ENCODE results near the gene C16orf95. TPM values are rescaled to one million over a fixed set of nuclear protein-coding genes. Genes with fewer than 3 reads are reported as not detected.

Gene C16orf95
- total RNA-seq, 2 experiments from 2014 or later = 9.9 to 11.4 TPM

- H3K9me3 Mint-ChIP-seq = no peaks in the 10 kb centered on the region
- H3K36me3 Mint-ChIP-seq = peaks cover 8% of the 10 kb centered on the region
- DNase-seq = no peak
- no peaks in the 10 kb centered on the region for H3K27me3 Mint-ChIP-seq
- H3K27ac Mint-ChIP-seq = no peak overlapping the region
- no peak overlapping the region for H3K4me3 Mint-ChIP-seq
- H3K4me1 Mint-ChIP-seq = peaks cover 4% of the 10 kb centered on the region
Measured at GRCh38 chr16:87329436-87330256, 12.5 kb upstream of the C16orf95 start.

GRCh38 chr16:87328846-87329245 is 11.7 kb upstream of the C16orf95 start:
- H3K4me3 Mint-ChIP-seq = no peak overlapping the region
- DNase-seq = no peak
- no peaks in the 10 kb centered on the region for H3K27me3 Mint-ChIP-seq
- H3K9me3 Mint-ChIP-seq = no peaks in the 10 kb centered on the region
- no peak overlapping the region for H3K27ac Mint-ChIP-seq
- peaks cover 7% of the 10 kb centered on the region for H3K4me1 Mint-ChIP-seq
- peaks cover 4% of the 10 kb centered on the region for H3K36me3 Mint-ChIP-seq

- no peak overlapping the region for H3K4me3 Mint-ChIP-seq
- peaks cover 4% of the 10 kb centered on the region for H3K36me3 Mint-ChIP-seq
- H3K27me3 Mint-ChIP-seq = no peaks in the 10 kb centered on the region
- DNase-seq = no peak
- H3K4me1 Mint-ChIP-seq = peaks cover 7% of the 10 kb centered on the region
- H3K27ac Mint-ChIP-seq = no peak overlapping the region
- no peaks in the 10 kb centered on the region for H3K9me3 Mint-ChIP-seq
Measured at GRCh38 chr16:87327798-87328495, 10.8 kb upstream of the C16orf95 start.

GRCh38 chr16:87326151-87326571 is 9.0 kb upstream of the C16orf95 start:
- Mint-ChIP-seq H3K36me3 (peaks cover 4% of the 10 kb centered on the region), H3K9me3 (no peaks in the 10 kb centered on the region), H3K27me3 (no peaks in the 10 kb centered on the region), H3K4me3 (no peak overlapping the region), H3K27ac (no peak overlapping the region), H3K4me1 (peaks cover 7% of the 10 kb centered on the region)
- DNase-seq = no peak

- Mint-ChIP-seq H3K4me1 (peaks cover 7% of the 10 kb centered on the region), H3K27ac (no peak overlapping the region), H3K9me3 (no peaks in the 10 kb centered on the region), H3K36me3 (no peaks in the 10 kb centered on the region), H3K27me3 (no peaks in the 10 kb centered on the region), H3K4me3 (no peak overlapping the region)
- no peak for DNase-seq
Measured at GRCh38 chr16:87325423-87325858, 8.2 kb upstream of the C16orf95 start.

GRCh38 chr16:87324411-87325275 is 7.5 kb upstream of the C16orf95 start:
- Mint-ChIP-seq H3K36me3 (no peaks in the 10 kb centered on the region), H3K27me3 (no peaks in the 10 kb centered on the region), H3K27ac (no peak overlapping the region), H3K4me1 (peaks cover 7% of the 10 kb centered on the region), H3K4me3 (no peak overlapping the region), H3K9me3 (no peaks in the 10 kb centered on the region)
- peak; percentile 39 for DNase-seq

GRCh38 chr16:87323727-87324410 is 6.7 kb upstream of the C16orf95 start:
- H3K4me3 Mint-ChIP-seq = no peak overlapping the region
- no peak for DNase-seq
- H3K27ac Mint-ChIP-seq = no peak overlapping the region
- H3K36me3 Mint-ChIP-seq = peaks cover 3% of the 10 kb centered on the region
- H3K4me1 Mint-ChIP-seq = peaks cover 8% of the 10 kb centered on the region
- no peaks in the 10 kb centered on the region for H3K9me3 Mint-ChIP-seq
- no peaks in the 10 kb centered on the region for H3K27me3 Mint-ChIP-seq

- Mint-ChIP-seq H3K4me3 (no peak overlapping the region), H3K9me3 (no peaks in the 10 kb centered on the region), H3K27me3 (no peaks in the 10 kb centered on the region), H3K36me3 (peaks cover 11% of the 10 kb centered on the region), H3K4me1 (peaks cover 15% of the 10 kb centered on the region), H3K27ac (no peak overlapping the region)
- DNase-seq = no peak
Measured at GRCh38 chr16:87322833-87323726, 5.9 kb upstream of the C16orf95 start.

GRCh38 chr16:87322360-87322759 is 5.2 kb upstream of the C16orf95 start:
- Mint-ChIP-seq H3K27ac (no peak overlapping the region), H3K4me1 (peaks cover 15% of the 10 kb centered on the region), H3K4me3 (no peak overlapping the region), H3K9me3 (no peaks in the 10 kb centered on the region), H3K36me3 (peaks cover 15% of the 10 kb centered on the region), H3K27me3 (no peaks in the 10 kb centered on the region)
- no peak for DNase-seq

- no peaks in the 10 kb centered on the region for H3K9me3 Mint-ChIP-seq
- H3K4me3 Mint-ChIP-seq = no peak overlapping the region
- no peaks in the 10 kb centered on the region for H3K27me3 Mint-ChIP-seq
Measured at GRCh38 chr16:87321336-87322107, 4.3 kb upstream of the C16orf95 start.

GRCh38 chr16:87320510-87321227 is 3.5 kb upstream of the C16orf95 start:
- Mint-ChIP-seq H3K4me1 (peaks cover 11% of the 10 kb centered on the region), H3K27ac (no peak overlapping the region), H3K9me3 (no peaks in the 10 kb centered on the region), H3K36me3 (peaks cover 15% of the 10 kb centered on the region), H3K27me3 (no peaks in the 10 kb centered on the region), H3K4me3 (no peak overlapping the region)
- no peak for DNase-seq

More at GRCh38 chr16:87321336-87322107, 4.3 kb upstream of the C16orf95 start:
- H3K36me3 Mint-ChIP-seq = peaks cover 15% of the 10 kb centered on the region
- H3K27ac Mint-ChIP-seq = no peak overlapping the region
- peaks cover 15% of the 10 kb centered on the region for H3K4me1 Mint-ChIP-seq
- DNase-seq = no peak

- Mint-ChIP-seq H3K9me3 (no peaks in the 10 kb centered on the region), H3K4me1 (peaks cover 11% of the 10 kb centered on the region), H3K4me3 (no peak overlapping the region), H3K27me3 (no peaks in the 10 kb centered on the region), H3K36me3 (peaks cover 15% of the 10 kb centered on the region), H3K27ac (no peak overlapping the region)
- DNase-seq = no peak
Measured at GRCh38 chr16:87319997-87320491, 2.9 kb upstream of the C16orf95 start.
